Fibroblast of villous mesenchyme (primary cell): ENCODE results near the gene MYORG. TPM values are rescaled to one million over a fixed set of nuclear protein-coding genes. Genes with fewer than 3 reads are reported as not detected.

ENCODE experiments used
- DNase-seq: peaks from one replicate; pipeline ENCODE4 v3.0.0-alpha.2; 2010; ENCODE audit warnings: low read depth
- H3K4me3 ChIP-seq: 2 replicates; pipeline ENCODE4 v1.5.1; 2011; ENCODE audit warnings: low read depth, mild to moderate bottlenecking, low read length
- CTCF ChIP-seq: IDR thresholded peaks from 2 replicates; pipeline ENCODE4 v1.5.1; 2012; ENCODE audit warnings: low read depth, mild to moderate bottlenecking, low read length; ENCODE audit not compliant: insufficient read depth
- small RNA-seq: library from RNA; depleted of rRNA; stranded (forward); fragments of <200 nt; gene quantifications from one replicate; pipeline ENCODE3, GENCODE V24; 2012
- total RNA-seq: library from RNA; depleted of rRNA; stranded (reverse); fragments of >200 nt; gene quantifications from 2 replicates; pipeline ENCODE4 v1.2.3, GENCODE V29; 2012

The MYORG gene
- total RNA-seq, 1 donor = 1.3 TPM

GRCh38 chr9:34326690-34327089, 50.0 kb downstream of the MYORG start:
- DNase-seq = no peak
- no peak overlapping the region for H3K4me3 ChIP-seq
- TF ChIP-seq CTCF = no peak

- no peak for DNase-seq
- H3K4me3 ChIP-seq = no peak overlapping the region
- no peak for TF ChIP-seq CTCF
Measured at GRCh38 chr9:34322899-34323591, 53.7 kb downstream of the MYORG start.

GRCh38 chr9:34321451-34321850, 55.2 kb downstream of the MYORG start:
- no peak for DNase-seq
- no peak for TF ChIP-seq CTCF
- no peak overlapping the region for H3K4me3 ChIP-seq

GRCh38 chr9:34318163-34318790, 58.4 kb downstream of the MYORG start:
- no peak for DNase-seq
- H3K4me3 ChIP-seq = no peak overlapping the region
- no peak for TF ChIP-seq CTCF

GRCh38 chr9:34317436-34317835, 59.3 kb downstream of the MYORG start:
- no peak for TF ChIP-seq CTCF
- DNase-seq = no peak
- H3K4me3 ChIP-seq = no peak overlapping the region

Small RNA genes within 50 kb of the gene (small RNA-seq; reads per million reads assigned to genes)
- gene RF00019 = not detected

Other genes with a start within 250 kb of the MYORG start
- gene UBAP1, start 197.9 kb downstream of the MYORG start, total RNA-seq = 38.3 and 51.0 TPM in 2 replicates
- 2.6 and 3.5 TPM in 2 replicates for gene KIF24, start 47.6 kb downstream of the MYORG start, total RNA-seq
- 21.6 and 30.2 TPM in 2 replicates for gene NUDT2, start 47.3 kb downstream of the MYORG start, total RNA-seq
- gene FAM219A, start 81.7 kb upstream of the MYORG start, total RNA-seq = 9.3 and 9.9 TPM in 2 replicates
- gene DNAI1, start 81.9 kb upstream of the MYORG start, total RNA-seq = under 0.01 TPM in 1 of 2 replicates, not detected in the other
- not detected in 2 replicates for gene ENHO, start 146.1 kb upstream of the MYORG start, total RNA-seq
- gene CNTFR, start 212.8 kb upstream of the MYORG start, total RNA-seq = not detected in 2 replicates
- 14.7 and 14.8 TPM in 2 replicates for gene RPP25L, start 235.2 kb upstream of the MYORG start, total RNA-seq
- 70.8 and 102 TPM in 2 replicates for gene DCTN3, start 243.6 kb upstream of the MYORG start, total RNA-seq